ENCODE results near the gene PSD4.

The PSD4 gene

GRCh38 chr2:113251118-113251517 is 77.3 kb downstream of the PSD4 start:
- Histone ChIP-seq H3K4me2 (ENCODE audit: low read length) (no peak overlapping the region), H3K4me1 (ENCODE audit: low read length) (peaks cover 4% of the 10 kb centered on the region; the same call in 1 of the 2 replicates)

GRCh38 chr2:113252047-113252590 is 78.3 kb downstream of the PSD4 start:
- no peaks in the 10 kb centered on the region for H3K27me3 ChIP-seq (ENCODE audit: low read depth, low read length)
- no peaks in the 10 kb centered on the region for H3K9me3 ChIP-seq (ENCODE audit: insufficient read depth, low read length)
- no peaks in the 10 kb centered on the region for H3K79me2 ChIP-seq (ENCODE audit: low read length)
- no peak overlapping the region for H3K4me2 ChIP-seq (ENCODE audit: low read length)
- no peaks in the 10 kb centered on the region for H3K36me3 ChIP-seq (replicated peaks; ENCODE audit: low read depth, low read length)
- no peaks in the 10 kb centered on the region for H4K20me1 ChIP-seq (ENCODE audit: insufficient read depth, low read length)
- H3K4me1 ChIP-seq (ENCODE audit: low read length) = peaks cover 4% of the 10 kb centered on the region; the same call in 1 of the 2 replicates
- no peak overlapping the region for H2AFZ ChIP-seq (ENCODE audit: low read depth, low read length)
- H3K4me3 ChIP-seq (ENCODE audit: low read length) = no peak overlapping the region
- no peak overlapping the region for H3K9ac ChIP-seq (ENCODE audit: low read length)
- no peak overlapping the region for H3K27ac ChIP-seq (ENCODE audit: low read length)
- TF ChIP-seq CTCF (IDR thresholded peaks at IDR 0.05; ENCODE audit: low read depth, low read length) = no peak
- no peak for TF ChIP-seq EZH2phosphoT487 (IDR thresholded peaks at IDR 0.05; ENCODE audit: low read depth)

More at GRCh38 chr2:113251118-113251517, 77.3 kb downstream of the PSD4 start:
- Histone ChIP-seq H3K4me3 (ENCODE audit: low read length) (no peak overlapping the region), H4K20me1 (ENCODE audit: insufficient read depth, low read length) (no peaks in the 10 kb centered on the region), H3K79me2 (ENCODE audit: low read length) (no peaks in the 10 kb centered on the region), H3K27me3 (ENCODE audit: low read depth, low read length) (no peaks in the 10 kb centered on the region), H3K27ac (ENCODE audit: low read length) (no peak overlapping the region), H2AFZ (ENCODE audit: low read depth, low read length) (no peak overlapping the region), H3K9ac (ENCODE audit: low read length) (no peak overlapping the region), H3K9me3 (ENCODE audit: insufficient read depth, low read length) (no peaks in the 10 kb centered on the region), H3K36me3 (replicated peaks; ENCODE audit: low read depth, low read length) (no peaks in the 10 kb centered on the region)
- TF ChIP-seq EZH2phosphoT487 (IDR thresholded peaks at IDR 0.05; ENCODE audit: low read depth) (no peak), CTCF (IDR thresholded peaks at IDR 0.05; ENCODE audit: low read depth, low read length) (no peak)

GRCh38 chr2:113253453-113253852 is 79.7 kb downstream of the PSD4 start:
- Histone ChIP-seq H3K36me3 (replicated peaks; ENCODE audit: low read depth, low read length) (no peaks in the 10 kb centered on the region), H3K27me3 (ENCODE audit: low read depth, low read length) (no peaks in the 10 kb centered on the region), H4K20me1 (ENCODE audit: insufficient read depth, low read length) (no peaks in the 10 kb centered on the region), H3K9me3 (ENCODE audit: insufficient read depth, low read length) (no peaks in the 10 kb centered on the region), H2AFZ (ENCODE audit: low read depth, low read length) (no peak overlapping the region), H3K4me1 (ENCODE audit: low read length) (peaks cover 8% of the 10 kb centered on the region; the same call in 1 of the 2 replicates), H3K27ac (ENCODE audit: low read length) (no peak overlapping the region), H3K79me2 (ENCODE audit: low read length) (no peaks in the 10 kb centered on the region), H3K4me2 (ENCODE audit: low read length) (no peak overlapping the region), H3K9ac (ENCODE audit: low read length) (no peak overlapping the region), H3K4me3 (ENCODE audit: low read length) (no peak overlapping the region)
- TF ChIP-seq EZH2phosphoT487 (IDR thresholded peaks at IDR 0.05; ENCODE audit: low read depth) (no peak), CTCF (IDR thresholded peaks at IDR 0.05; ENCODE audit: low read depth, low read length) (no peak)

GRCh38 chr2:113255140-113256070 is 81.6 kb downstream of the PSD4 start:
- Histone ChIP-seq H3K27me3 (ENCODE audit: low read depth, low read length) (no peaks in the 10 kb centered on the region), H3K4me2 (ENCODE audit: low read length) (no peak overlapping the region), H3K4me3 (ENCODE audit: low read length) (no peak overlapping the region), H3K27ac (ENCODE audit: low read length) (no peak overlapping the region), H2AFZ (ENCODE audit: low read depth, low read length) (no peak overlapping the region), H4K20me1 (ENCODE audit: insufficient read depth, low read length) (no peaks in the 10 kb centered on the region), H3K9ac (ENCODE audit: low read length) (no peak overlapping the region), H3K9me3 (ENCODE audit: insufficient read depth, low read length) (no peaks in the 10 kb centered on the region), H3K79me2 (ENCODE audit: low read length) (no peaks in the 10 kb centered on the region), H3K4me1 (ENCODE audit: low read length) (peaks cover 4% of the 10 kb centered on the region; the same call in 1 of the 2 replicates), H3K36me3 (replicated peaks; ENCODE audit: low read depth, low read length) (no peaks in the 10 kb centered on the region)
- no peak for TF ChIP-seq EZH2phosphoT487 (IDR thresholded peaks at IDR 0.05; ENCODE audit: low read depth)
- no peak for TF ChIP-seq CTCF (IDR thresholded peaks at IDR 0.05; ENCODE audit: low read depth, low read length)
